Endothelial cell of umbilical vein (primary cell): ENCODE measurements around the gene SURF6. TPM values are rescaled to one million over a fixed set of nuclear protein-coding genes. Genes with fewer than 3 reads are reported as not detected.
A peak's percentile ranks its signal among the peaks of the same experiment; 100 is the strongest.

Experiments used
- BruUV-seq: library from RNA; stranded (reverse); fragments of 400-500 nt; replicated peaks from 2 replicates; lab custom pipeline; 2021; lab: Mats Ljungman, UMichigan
- CTCF ChIA-PET: fragments of 300-600, 350-600 bp; sonication (Branson Sonifier 250); formaldehyde crosslinking; loops from one replicate; lab custom pipeline; 2021; ENCODE audit warnings: antibody characterized with exemption, inconsistent platforms; lab: Charles Lee
- POLR2A ChIA-PET: fragments of 300-600, 350-600 bp; sonication (Branson Sonifier 250); formaldehyde crosslinking; loops from one replicate; lab custom pipeline; 2021; ENCODE audit warnings: antibody characterized with exemption, inconsistent platforms; lab: Charles Lee
- DNase-seq: peaks from one replicate; pipeline ENCODE4 v3.0.0-alpha.2; 2011; ENCODE audit warnings: low read depth, low spot score
- FAIRE-seq: peaks from 2 replicates; lab custom pipeline; 2011; peaks lifted over from hg19 to GRCh38; lab: Jason Lieb, UNC
- H2AFZ ChIP-seq: 2 replicates; pipeline ENCODE4 v1.6.0; 2012; ENCODE audit warnings: low read depth, low read length, control low read depth, inconsistent platforms
- H3K27ac ChIP-seq: 2 replicates; pipeline ENCODE4 v1.5.1; 2011; ENCODE audit warnings: low read depth, mild to moderate bottlenecking, control low read depth, low read length, moderate library complexity; ENCODE audit not compliant: insufficient read depth
- H3K27me3 ChIP-seq, 2 experiments: 2 replicates each; pipeline versions ENCODE4 v1.6.0 to v1.6.1; 2011; ENCODE audit warnings: low read length in 2 of 2, mixed read lengths in 1 of 2; ENCODE audit not compliant: control insufficient read depth in 2 of 2, insufficient read depth in 2 of 2
- H3K36me3 ChIP-seq, 2 experiments: 2 replicates in 1 of 2; 3 replicates in 1 of 2; pipeline ENCODE4 v1.5.1; 2011; ENCODE audit warnings: low read length in 2 of 2, mild to moderate bottlenecking in 1 of 2, moderate library complexity in 1 of 2; ENCODE audit not compliant: control insufficient read depth in 2 of 2, insufficient read depth in 2 of 2; ENCODE audit errors: extremely low read depth in 1 of 2
- H3K4me1 ChIP-seq: 3 replicates; pipeline ENCODE4 v1.5.1; 2011; ENCODE audit warnings: mild to moderate bottlenecking, low read length; ENCODE audit not compliant: control insufficient read depth, insufficient read depth; ENCODE audit errors: extremely low read depth
- H3K4me2 ChIP-seq: 2 replicates; pipeline ENCODE4 v1.6.1; 2011; ENCODE audit warnings: low read length, control low read depth, mixed read lengths; ENCODE audit not compliant: insufficient read depth
- H3K4me3 ChIP-seq, 3 experiments: fragments of 200-600 bp in 1 of 3; sonication (generic), shearing (Covaris generic) in 1 of 3; replicated peaks in 1 of 3; 2 replicates each; pipeline ENCODE4 v1.5.1; 2011 to 2016; ENCODE audit warnings: control low read depth in 3 of 3, low read length in 3 of 3, mild to moderate bottlenecking in 2 of 3, inconsistent platforms in 1 of 3, low read depth in 1 of 3, moderate library complexity in 1 of 3; ENCODE audit not compliant: insufficient read depth in 1 of 3
- H3K79me2 ChIP-seq: 2 replicates; pipeline ENCODE4 v1.6.0; 2012; ENCODE audit warnings: low read length, inconsistent platforms; ENCODE audit not compliant: control insufficient read depth, insufficient read depth
- H3K9ac ChIP-seq: replicated peaks from 2 replicates; pipeline ENCODE3; 2011; ENCODE audit warnings: low read length, control low read depth; ENCODE audit not compliant: insufficient read depth; ENCODE audit errors: extremely low read depth
- H3K9me1 ChIP-seq: replicated peaks from 3 replicates; pipeline ENCODE4 v1.6.0; 2011; ENCODE audit warnings: mild to moderate bottlenecking, low read length; ENCODE audit not compliant: control insufficient read depth, insufficient read depth; ENCODE audit errors: extremely low read depth
- H3K9me3 ChIP-seq: replicated peaks from 2 replicates; pipeline ENCODE4 v1.5.1; 2012; ENCODE audit warnings: low read length, inconsistent platforms; ENCODE audit not compliant: control insufficient read depth, insufficient read depth
- H4K20me1 ChIP-seq: replicated peaks from 2 replicates; pipeline ENCODE3; 2011; ENCODE audit warnings: mild to moderate bottlenecking, low read length; ENCODE audit not compliant: control insufficient read depth, insufficient read depth; ENCODE audit errors: extremely low read depth
- GATA2 ChIP-seq: IDR thresholded peaks from 2 replicates; pipeline ENCODE4 v1.7.0; 2011; ENCODE audit warnings: low read depth, mild to moderate bottlenecking, moderate library complexity, mixed read lengths, low read length; ENCODE audit not compliant: insufficient read length, insufficient read depth
- JUN ChIP-seq: IDR thresholded peaks from 2 replicates; pipeline ENCODE4 v1.6.1; 2011; ENCODE audit warnings: borderline replicate concordance, low read depth; ENCODE audit not compliant: insufficient read length, insufficient read depth
- POLR2A ChIP-seq: IDR thresholded peaks from 2 replicates; pipeline ENCODE4 v1.6.1; 2012; ENCODE audit warnings: low read depth, mild to moderate bottlenecking, control low read depth, low read length
- POLR2AphosphoS5 ChIP-seq: IDR thresholded peaks from 2 replicates; pipeline ENCODE4 v1.6.1; 2012; ENCODE audit warnings: low read depth, mild to moderate bottlenecking, control low read depth, low read length, moderate library complexity; ENCODE audit not compliant: insufficient read depth
- dilution Hi-C: fragments of 300-500 bp; cut with MboI; formaldehyde crosslinking; loops from one replicate; pipeline ENCODE4 v1.15.0; 2019; ENCODE audit warnings: low sequenced_read_pairs; ENCODE audit not compliant: extremely low pct_ligation_motif_present
- intact Hi-C: fragments of 100-400 bp; cut with micrococcal nuclease; formaldehyde crosslinking; loops from one replicate; pipeline ENCODE4 v1.10.0; 2022
- polyA plus RNA-seq, 4 experiments: library from polyadenylated mRNA; depleted of rRNA in 3 of 4; stranded (reverse) in 3 of 4; unstranded in 1 of 4; fragments of >200 nt; gene quantifications; 2 replicates each; pipeline versions ENCODE4 v1.2.1 to v1.2.3, GENCODE V29; 2011 to 2012; ENCODE audit warnings: missing spikeins in 1 of 4
- total RNA-seq: library from RNA; stranded (reverse); gene quantifications from 2 replicates; pipeline ENCODE4 v1.2.3, GENCODE V29; 2021
- TF ChIP-seq, protein P1 (sequence below): IDR thresholded peaks from 2 replicates; pipeline ENCODE4 v1.6.1; 2011; ENCODE audit not compliant: insufficient read depth, insufficient read length

Gene SURF6
- total and polyA plus RNA-seq, 2 donors (not counting 3 experiments of a cell fraction or from before 2014, with no cell fraction given) = 4.9 to 16.0 TPM

- no peaks in the 10 kb centered on the region for H3K27me3 ChIP-seq
- intact Hi-C loops (no loop called here), dilution Hi-C loops (no loop called here)
- H3K79me2 ChIP-seq = peaks cover 20% of the 10 kb centered on the region
- peaks cover 24% of the 10 kb centered on the region for H3K4me1 ChIP-seq
- no peak overlapping the region for H2AFZ ChIP-seq
- H3K4me2 ChIP-seq = no peak overlapping the region
- POLR2A ChIA-PET = interaction anchor here (1.6 kb wide), 1 partner anchor 12 kb away, joined by 3 read pairs; no protein-coding TSS in a partner anchor
- CTCF ChIA-PET = no interaction called here
- no peak overlapping the region for H3K9ac ChIP-seq
- no peak for FAIRE-seq
- TF ChIP-seq JUN = no peak
- no TSS peak for BruUV-seq
- H3K27ac ChIP-seq = no peak overlapping the region
- H3K36me3 ChIP-seq = peaks cover 15 to 28% of the 10 kb centered on the region in 2 experiments
- H4K20me1 ChIP-seq = no peaks in the 10 kb centered on the region
- DNase-seq = no peak
- H3K9me3 ChIP-seq = no peaks in the 10 kb centered on the region
- no peaks in the 10 kb centered on the region for H3K9me1 ChIP-seq
- H3K4me3 ChIP-seq = no peak overlapping the region
Measured at GRCh38 chr9:133353548-133353947, 17.6 kb upstream of the SURF6 start.

DNA sequence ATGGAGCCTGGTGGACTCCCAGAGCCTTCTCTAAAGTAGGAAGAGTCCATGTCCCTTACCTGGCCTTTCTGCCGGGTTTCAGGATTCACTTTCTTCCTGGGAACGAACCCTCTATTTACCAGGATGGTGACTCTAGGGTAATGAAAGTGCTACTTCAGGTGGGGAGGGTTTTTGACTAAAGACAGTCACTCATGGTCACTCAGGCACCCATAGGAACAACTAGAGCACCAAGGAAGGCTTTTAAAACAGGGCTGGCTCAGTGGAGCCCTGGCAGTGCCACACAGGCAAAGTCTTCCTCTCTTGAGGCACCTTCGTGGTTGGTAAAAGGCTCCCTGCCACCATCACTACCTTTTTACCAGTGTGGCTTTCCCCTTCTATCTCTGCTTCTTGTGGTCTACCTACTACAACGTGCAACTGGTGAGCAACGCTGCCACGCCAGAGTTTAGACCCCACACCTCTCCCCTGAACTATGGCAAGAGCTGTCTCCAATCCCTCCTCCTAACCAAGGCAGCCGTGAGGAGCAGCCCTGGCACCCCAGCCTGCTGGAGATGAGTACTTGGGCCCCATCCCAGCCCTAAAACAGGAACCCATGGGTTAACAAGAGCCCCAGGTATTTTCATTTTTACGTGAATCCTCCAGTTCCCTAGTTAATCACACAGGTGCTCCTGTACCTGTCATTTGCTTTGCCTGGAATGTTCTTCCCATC lies 16.8 kb upstream of the SURF6 start:
- no peak overlapping the region for H3K27ac ChIP-seq
- no peak for FAIRE-seq
- intact Hi-C loops = no loop called here

More for the DNA sequence above, 16.8 kb upstream of the SURF6 start:
- Histone ChIP-seq H3K36me3 (peaks cover 15 to 28% of the 10 kb centered on the region in 2 experiments), H3K27me3 (no peaks in the 10 kb centered on the region), H4K20me1 (no peaks in the 10 kb centered on the region), H2AFZ (no peak overlapping the region), H3K4me1 (peaks cover 24% of the 10 kb centered on the region), H3K79me2 (peaks cover 25% of the 10 kb centered on the region), H3K4me2 (no peak overlapping the region), H3K4me3 (no peak overlapping the region), H3K9me1 (no peaks in the 10 kb centered on the region), H3K9ac (no peak overlapping the region), H3K9me3 (no peaks in the 10 kb centered on the region)
- no peak for DNase-seq
- ChIA-PET POLR2A (interaction anchor here (1.6 kb wide), 1 partner anchor 11 kb away, joined by 3 read pairs; no protein-coding TSS in a partner anchor), CTCF (no interaction called here)
- BruUV-seq = no TSS peak
- dilution Hi-C loops = no loop called here
- TF ChIP-seq GATA2 = no peak
- TF ChIP-seq POLR2AphosphoS5 = peak; percentile 55
- TF ChIP-seq POLR2A = peak; percentile 38
- TF ChIP-seq, protein P1, sequence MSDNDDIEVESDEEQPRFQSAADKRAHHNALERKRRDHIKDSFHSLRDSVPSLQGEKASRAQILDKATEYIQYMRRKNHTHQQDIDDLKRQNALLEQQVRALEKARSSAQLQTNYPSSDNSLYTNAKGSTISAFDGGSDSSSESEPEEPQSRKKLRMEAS = no peak
